HG03175 (cell line): ENCODE data around the gene RAB36.

Experiments
- ATAC-seq: cut with Tn5 transposase; IDR thresholded peaks from one replicate; pipeline ENCODE4 v1.9.1; 2021; ENCODE audit warnings: mild to moderate bottlenecking, moderate library complexity; ENCODE audit not compliant: unreplicated experiment

The RAB36 gene

DNA sequence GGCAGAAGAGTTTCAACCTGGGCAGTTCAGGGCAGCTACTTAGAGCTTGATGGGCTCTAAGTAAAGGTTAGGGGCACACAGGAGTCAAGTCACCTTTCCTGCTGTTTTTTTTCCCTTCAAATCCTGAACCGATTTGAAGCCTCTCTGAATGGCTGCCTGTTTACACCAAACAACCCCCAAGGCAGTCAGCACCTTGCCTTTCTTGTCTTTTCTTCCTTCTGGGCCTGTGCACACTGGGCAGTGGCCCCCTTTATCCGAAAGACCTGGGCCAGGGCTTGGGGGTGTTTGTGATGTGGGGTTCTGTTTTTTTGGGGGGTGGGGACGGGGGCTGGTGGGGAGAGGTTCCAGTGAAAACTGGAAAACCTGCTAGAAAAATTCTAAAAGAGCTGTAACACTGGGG lies 7.8 kb upstream of the RAB36 start:
- no peak for ATAC-seq

DNA sequence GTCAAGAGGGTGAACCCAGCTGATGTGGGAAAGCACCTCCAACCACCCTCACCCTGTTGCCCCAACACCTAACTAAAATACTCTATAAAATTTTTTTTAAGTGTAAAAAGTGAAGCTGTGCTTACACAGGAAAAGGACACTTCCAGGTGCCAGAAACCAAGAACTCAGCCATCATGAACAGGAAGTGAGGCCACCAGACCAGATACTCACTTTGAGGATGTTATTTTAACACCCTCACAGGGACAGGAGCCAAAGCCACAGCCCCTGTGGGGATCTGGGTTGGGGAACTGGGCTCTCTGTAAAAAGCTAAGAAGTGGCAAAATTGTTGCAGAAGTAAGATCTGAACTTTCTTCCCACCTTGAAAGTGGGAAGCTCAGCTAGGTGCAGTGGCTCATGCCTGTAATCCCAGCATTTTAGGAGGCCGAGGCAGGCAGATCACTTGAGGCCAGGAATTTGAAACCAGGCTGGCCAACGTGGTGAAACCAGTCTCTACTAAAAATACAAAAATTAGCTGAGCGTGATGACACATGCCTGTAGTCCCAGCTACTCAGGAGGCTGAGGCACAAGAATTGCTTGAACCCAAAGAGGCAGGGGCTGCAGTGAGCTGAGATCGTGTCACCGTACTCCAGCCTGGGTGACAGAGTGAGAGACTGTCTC lies 7.2 kb upstream of the RAB36 start:
- ATAC-seq: peak; percentile 47

DNA sequence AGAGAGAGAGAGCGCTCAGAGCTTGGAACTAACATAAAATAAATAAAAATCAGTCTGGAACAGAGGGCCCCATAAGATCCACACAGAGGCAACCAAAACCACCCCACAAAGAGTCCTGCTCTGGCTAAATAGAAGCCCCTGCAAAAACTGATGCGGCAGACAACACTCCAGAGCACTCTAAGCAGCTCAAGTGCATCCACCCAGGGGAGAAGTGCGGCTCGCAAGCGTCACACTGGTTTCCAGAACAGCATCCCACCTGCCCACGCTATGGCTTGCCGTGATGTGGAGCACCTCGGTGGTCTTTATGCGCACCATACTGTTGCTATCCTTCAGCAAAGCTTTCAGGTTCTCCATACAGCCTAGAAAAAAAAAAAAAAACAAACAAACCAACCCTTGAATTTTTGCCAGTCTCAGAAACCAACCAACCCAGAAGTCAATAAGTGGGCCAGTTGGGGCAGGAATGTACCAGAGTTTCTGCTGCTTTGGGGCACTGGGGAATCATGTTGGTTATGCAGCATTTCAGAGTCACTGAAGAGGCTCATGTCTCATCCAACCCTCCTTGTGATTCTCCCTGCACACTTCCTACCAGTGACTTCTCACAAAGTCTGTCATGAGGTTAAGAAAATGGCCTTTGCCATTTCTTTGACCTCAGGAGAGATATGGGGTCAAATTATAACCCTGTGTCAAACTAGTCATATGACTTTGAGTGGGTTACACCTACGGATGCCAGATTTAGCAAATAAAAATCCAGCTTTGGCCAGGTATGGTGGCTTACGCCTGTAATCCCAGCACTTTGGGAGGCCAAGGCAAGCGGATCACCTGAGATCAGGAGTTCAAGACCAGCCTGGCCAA lies 6.5 kb upstream of the RAB36 start:
- ATAC-seq: no peak

DNA sequence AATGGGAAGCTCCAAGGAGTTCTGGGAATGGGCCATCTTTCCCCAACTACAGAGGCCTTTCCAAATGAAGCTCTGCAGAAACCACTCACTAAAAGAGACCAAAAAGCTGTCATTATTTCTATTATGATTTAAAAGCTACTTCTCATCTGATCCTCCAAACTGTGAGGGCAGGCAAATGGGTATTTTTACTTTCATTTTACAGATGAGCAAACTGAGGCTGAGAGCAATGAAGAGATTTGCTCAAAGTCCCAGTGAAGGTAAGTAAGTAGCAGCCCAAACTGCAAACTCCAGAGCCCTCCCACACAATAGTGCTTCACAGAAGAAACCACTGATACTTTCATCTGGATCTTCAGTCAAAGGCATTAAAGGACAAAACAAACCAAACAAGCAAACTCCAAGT lies 4.9 kb upstream of the RAB36 start:
- no peak for ATAC-seq

DNA sequence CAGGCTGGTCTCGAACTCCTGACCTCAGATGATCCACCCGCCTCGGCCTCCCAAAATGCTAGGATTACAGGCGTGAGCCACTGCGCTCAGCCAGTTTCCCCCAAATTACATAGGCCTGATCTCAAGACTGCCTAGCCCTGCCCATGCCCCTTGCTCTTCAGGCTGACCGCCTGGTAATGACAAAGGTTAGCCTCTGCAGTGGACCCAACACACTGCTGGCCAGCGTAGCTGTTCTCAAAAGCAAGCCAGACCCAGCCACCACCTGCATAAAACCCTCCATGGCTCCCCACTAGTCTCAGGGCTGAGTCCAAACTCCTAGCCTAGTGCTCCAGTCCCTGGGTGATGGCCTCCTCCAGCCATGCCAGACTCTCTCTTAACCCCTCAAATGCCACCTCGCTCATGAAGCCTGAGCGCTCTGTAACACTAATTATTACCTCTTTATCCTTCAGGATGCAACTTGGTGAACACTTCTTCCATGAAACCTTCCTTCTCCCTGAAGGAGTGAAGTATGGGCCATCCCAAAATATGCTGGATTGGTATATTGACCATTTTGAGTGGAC lies 2.7 kb upstream of the RAB36 start:
- no peak for ATAC-seq

DNA sequence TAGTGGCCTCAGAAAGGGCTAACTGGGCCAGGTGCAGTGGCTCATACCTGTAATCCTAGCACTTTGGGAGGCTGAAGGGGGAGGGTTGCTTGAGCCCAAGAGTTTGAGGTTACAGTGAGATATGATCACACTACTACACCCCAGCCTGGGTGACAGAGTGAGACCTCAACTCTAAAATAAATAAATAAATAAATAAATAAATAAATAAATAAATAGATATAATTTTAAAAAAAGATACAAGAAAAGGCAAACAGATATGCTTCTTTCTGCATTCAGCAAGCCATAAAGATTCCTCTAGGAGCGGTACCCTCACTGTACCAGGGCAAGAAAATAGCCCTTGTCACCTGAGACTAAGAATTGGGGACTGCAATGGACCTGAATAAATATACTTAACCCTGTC lies 2.2 kb upstream of the RAB36 start:
- no peak for ATAC-seq

DNA sequence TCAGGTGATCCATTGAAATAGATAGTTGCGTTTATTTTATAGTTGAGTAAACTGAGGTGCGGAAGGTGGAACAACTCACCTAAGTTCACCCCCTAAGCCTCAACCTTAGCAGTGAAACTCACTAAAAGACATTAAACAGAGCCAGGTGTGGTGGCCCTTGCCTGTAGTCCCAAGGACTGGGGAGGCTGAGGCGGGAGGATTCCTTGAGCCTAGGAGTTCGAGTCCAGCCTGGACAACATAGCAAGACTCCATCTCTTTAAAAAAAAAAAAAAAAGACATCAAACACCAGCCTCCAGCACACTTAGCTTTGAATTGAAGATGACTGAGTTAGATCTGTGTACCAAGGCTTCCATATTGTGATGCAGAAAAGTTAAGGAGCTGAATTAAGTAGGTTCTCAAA lies 845 bp upstream of the RAB36 start:
- ATAC-seq: no peak

DNA sequence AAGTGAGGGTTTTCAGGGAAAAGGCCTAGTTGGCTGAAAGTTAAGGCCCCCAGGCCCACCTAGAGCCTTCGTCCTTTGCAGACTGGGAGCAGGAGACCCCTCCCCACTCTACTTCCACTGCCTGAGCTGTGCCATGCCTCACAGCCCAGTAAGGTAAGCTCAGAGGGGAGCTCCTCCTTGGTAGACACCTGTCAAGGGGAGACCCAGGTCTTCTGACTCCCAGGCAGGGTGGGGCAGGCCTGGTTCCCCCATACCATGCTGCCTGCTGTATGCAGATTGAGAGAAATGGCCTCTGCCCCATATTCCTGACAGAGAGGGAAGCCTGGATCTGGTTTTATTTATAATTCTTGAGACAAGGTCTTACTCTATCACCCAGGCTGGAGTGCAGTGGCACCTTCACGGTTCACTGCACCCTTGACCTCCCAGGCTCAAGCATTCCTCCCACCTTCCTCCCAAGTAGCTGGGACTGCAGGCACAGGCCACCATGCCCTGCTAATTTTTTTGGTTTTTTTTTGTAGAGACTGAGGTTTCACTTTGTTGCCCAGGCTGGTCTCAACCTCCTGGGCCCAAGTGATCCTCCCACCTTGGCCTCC lies 697 bp downstream of the RAB36 start:
- no peak for ATAC-seq

DNA sequence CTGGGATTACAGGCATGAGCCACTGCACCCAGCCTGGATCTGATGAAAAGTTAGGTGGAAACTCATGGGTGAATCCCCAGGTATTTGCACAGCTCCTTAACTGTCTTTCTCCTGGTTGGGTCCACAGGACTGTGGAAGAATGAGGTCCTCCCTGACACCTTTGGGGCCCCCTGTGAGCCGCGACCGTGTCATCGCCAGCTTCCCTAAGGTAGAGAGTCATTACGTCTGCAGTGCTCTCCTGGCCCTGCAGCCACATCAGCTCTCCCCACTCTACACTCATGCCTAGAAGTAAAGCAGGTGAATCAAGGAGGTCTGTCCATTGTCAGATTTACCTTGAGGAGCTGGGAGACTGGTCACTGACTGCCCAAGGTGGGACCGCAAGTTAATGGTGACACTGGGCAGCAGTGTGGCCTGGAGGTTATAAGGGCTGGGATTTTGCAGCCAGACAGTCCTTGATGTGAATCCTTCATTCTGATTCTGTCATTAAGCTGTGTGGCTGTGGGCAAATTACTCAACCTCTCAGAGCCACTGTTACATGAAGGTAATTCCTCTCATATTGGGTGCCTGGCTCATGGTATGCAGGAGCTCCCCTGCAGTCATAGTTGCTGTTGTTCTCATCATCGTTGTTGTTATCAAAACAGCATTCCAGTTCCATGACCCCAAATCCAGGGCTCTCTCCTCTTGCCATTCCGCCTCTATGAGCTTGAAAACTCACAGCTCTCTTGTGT lies 1.4 kb downstream of the RAB36 start:
- ATAC-seq: no peak

DNA sequence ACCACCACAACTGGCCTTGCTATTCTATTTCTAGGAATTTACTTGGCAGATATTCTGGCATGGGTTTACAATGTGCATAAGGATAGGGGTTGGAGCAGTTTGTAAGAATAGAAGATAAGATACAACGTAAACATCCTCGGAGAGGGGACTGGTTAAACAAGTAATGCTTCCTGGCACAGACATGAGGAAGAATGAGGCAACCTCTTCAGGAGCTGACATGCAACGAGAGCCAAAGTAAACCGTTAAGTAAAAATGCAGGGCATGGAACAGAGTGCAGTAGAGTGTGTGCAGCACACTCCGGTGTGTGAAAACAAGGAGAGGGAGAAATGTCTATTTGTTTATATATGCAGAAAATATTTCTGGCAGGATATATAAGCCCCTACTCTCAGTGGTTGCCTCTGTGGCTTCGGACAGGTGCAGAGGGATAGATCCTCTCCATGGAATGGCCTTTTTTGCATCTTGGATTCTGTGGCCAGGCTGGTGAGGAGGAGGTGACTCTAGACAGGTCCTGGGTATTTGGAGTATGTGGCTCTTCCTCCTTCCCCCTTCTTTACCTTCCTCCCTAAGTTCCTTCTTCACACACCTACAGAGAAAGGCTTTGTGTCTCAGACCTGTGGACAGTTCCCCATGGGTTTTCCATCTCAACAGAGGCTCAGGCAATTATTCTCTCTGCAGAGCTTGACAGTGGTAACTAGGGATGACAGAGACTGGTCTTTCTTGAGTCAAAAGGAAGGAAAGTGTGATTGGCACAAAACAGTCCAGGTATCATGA lies 2.5 kb downstream of the RAB36 start:
- ATAC-seq: no peak

DNA sequence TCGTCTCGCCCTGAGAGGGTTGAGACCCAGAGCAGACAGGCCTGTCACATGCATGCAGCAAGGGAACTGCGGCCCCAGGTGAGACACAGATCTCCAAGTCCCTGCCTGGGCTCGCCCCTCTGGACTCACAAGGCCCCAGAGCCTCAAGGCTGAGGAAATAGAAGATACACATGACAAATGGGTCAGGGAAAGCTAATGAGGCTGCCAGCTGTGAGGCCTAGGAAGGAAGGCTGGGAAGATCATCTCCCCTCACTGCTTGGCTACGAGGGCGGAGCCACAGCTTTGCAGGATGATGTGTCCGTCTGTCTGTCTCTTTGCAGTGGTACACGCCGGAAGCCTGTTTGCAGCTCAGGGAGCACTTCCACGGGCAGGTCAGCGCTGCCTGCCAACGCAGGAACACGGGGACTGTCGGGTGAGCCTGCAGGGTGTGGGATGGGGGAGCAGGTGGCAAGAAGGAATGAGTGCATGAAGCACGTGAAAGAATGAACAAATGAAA lies 4.5 kb downstream of the RAB36 start:
- ATAC-seq: no peak

DNA sequence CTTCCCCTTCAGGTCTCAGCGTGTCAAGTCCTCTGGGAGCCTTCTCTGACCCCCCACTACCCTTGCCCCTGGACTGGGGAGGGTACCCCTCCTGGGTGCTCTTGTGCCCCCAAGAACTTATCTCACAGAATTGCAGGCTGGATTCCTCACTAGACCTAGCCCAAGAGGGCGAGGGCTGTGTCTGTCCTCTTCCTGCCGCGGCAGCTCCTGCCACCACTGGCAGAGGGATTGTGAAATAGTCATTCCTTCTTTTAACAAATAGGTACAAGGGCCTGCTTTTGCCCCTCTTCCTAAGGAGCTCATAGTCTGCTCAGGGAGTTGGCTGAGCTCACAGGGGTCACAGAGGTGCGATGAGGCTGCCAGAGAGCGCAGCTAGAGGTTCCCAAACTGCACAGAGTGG lies 5.5 kb downstream of the RAB36 start:
- ATAC-seq: no peak

DNA sequence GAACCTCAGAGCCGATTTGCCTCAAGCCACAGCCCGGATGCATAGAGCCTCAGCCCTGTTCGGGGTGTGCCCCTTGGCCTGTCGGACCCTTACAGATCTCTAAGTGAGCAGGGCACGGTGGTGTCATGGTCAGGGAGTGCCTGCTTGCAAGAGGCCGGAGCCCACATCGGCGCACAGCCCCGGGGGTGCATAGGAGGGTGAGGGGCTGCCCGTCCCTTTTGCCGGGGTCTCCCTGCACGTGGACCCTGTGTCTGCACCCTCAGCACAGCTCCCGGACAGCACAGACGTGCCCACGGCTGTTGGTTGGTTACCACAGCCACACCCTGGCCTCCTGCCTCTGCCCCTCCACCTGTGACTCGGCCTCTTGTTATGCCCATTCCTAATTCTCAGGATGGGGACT lies 6.5 kb downstream of the RAB36 start:
- no peak for ATAC-seq

DNA sequence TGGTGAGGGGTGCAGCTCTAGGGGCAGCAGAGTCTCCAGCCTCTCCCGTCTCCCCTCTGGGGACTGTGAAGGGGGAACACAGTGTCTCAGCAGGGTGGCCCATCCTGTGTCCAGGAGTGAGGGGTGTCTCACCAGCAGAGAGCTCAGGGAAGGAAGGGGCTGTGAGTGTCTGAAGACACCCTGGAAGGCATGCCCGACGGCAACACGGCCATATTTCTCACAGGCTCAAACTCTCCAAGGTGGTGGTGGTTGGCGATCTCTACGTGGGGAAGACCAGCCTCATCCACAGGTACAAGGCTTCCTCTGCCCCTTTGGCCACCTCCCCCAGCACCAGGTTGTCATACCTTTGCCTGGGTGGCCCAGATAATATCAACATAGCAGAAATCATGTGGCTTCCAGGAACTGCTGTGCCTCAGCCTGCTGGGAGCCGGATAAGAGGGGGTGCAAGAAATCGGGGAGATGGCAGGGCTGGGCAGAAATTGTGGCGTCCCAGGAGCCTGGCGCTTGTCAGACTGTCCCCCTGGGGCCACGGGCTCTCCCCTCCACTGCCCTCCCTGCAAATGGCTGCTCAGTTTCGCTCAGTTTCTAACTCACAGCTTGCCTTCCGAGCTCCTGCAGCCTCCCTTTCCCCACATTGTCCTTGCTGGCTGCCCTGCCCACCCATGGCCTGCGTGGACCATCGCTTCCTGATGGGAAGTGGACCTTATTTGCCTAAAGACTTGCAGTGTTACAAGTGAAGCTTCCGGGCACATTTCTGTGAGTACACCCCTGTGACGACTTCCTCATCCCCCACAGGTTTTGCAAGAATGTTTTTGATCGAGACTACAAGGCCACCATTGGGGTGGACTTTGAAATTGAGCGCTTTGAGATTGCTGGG lies 7.2 kb downstream of the RAB36 start:
- ATAC-seq: no peak

DNA sequence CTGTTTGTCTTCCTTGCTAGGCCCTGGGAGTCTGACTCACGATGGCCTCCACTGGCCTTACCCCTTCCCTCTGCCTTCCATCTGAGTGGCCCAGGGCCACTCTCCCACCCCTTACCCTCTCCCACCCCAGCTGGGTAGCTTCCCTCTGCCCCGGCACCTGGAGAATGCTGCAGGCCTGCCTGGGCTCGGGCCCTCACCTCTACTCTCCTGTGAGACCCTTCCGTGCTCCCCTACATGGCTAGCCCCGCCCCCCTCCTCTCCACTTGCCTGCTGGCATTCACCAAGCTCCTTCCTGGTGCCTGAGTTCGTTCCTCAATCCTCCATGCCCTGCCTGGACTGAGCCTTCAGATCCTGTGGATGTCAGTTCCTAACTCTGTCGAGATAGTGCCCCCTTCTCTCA lies 8.7 kb downstream of the RAB36 start:
- no peak for ATAC-seq

DNA sequence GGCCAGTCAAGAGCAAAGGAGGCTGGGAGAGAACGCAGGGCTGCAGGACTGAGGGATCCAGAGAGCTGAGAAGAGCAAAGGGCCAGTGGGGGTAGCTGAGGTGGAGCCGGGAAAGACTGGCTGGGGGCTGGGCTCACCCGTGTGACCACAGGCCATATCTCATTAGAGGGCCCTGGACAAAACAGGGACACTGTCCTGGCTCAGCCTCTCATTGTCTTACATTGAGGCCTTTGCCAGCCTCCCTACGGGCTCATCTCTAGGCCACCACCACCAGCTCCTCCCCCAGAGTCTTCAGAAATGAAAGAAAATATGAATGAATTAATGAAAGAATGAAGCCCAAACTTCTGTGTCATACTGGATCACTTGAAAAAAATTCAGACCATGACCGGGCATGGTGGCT lies 9.2 kb downstream of the RAB36 start:
- ATAC-seq: no peak

DNA sequence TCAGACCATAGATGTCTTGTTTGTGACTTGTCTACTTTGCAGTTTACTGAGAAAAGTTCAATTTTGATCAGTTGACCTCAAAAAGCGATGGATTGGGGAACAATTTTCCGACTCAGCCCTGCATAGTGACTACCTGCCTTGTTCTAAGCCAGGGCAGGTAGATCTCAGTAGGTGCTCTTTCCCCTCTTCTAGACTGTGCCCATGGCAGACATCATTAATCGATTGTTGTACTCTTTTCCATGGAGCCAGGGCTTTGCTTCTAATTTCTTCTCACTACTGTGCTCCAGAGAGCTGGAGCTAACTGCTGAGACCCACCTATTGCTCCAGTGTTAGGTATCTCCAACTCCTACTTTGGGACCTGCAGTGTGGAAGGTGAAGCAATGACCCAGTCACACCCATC lies 9.9 kb downstream of the RAB36 start:
- no peak for ATAC-seq

DNA sequence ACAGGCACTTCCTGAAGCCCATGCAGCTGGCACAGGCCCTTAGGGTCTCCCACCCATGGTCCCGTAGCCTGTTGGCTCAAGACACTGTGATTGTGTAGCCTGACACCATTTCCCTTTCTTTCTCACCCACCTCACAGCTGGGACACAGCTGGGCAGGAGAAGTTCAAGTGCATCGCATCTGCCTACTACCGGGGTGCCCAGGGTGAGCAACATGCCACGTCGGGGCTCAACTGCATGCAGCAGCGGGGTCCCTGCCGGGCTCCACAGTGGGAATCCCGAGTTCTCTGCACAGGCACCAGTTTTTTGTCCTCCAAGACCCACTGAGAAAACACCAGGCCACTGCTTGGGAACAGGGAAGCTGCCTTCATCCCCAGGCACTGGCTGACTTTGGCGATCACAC lies 10.6 kb downstream of the RAB36 start:
- ATAC-seq: no peak

DNA sequence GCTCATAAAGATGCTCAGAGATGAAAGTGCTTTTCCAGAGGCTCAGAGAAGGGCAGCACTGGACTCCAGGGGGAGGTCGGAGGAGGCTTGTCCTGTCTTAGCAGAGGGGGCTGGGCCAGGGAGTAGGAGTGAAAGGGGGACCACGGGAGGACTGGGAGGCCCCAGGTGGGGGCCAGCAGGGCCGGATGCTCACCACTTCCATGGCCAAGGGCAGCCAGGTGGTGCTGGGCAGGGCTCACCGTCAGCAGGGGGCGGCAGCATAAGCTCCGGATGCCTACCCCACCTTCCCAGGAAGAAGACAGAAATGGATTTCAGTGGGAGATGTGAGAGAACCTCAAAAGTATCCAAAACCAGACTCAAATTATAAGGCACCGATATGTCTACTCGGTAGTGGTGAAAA lies 11.0 kb downstream of the RAB36 start:
- no peak for ATAC-seq
